Measurements from ENCODE around the gene ORMDL2.

The ORMDL2 gene

GRCh38 chr12:55862286-55862685 lies 44.4 kb downstream of the ORMDL2 start:
- TF ChIP-seq CTCF (IDR thresholded peaks at IDR 0.05) = no peak

GRCh38 chr12:55865327-55865726 lies 47.5 kb downstream of the ORMDL2 start:
- no peak for TF ChIP-seq CTCF (IDR thresholded peaks at IDR 0.05)

All from LNCAP (cell line).